Neutrophil (primary cell): ENCODE results near the gene RAP1GAP2.

Experiments
- H3K27ac ChIP-seq: fragments of 200-600 bp; sonication (generic); 2 replicates; pipeline ENCODE4 v1.5.1; 2016; ENCODE audit warnings: mild to moderate bottlenecking, moderate library complexity
- H3K27me3 ChIP-seq: fragments of 200-600 bp; sonication (generic); 2 replicates; pipeline ENCODE4 v1.6.0; 2016; ENCODE audit warnings: mild to moderate bottlenecking
- H3K36me3 ChIP-seq: fragments of 200-600 bp; sonication (generic); 2 replicates; pipeline ENCODE4 v1.5.1; 2017
- H3K4me1 ChIP-seq, 2 experiments: fragments of 200-600 bp in 1 of 2; sonication (generic) in 1 of 2; 1 replicate in 1 of 2; 2 replicates in 1 of 2; pipeline versions ENCODE4 v1.5.1 to v1.6.1; 2013 to 2016; ENCODE audit warnings: low read depth in 1 of 2, low read length in 1 of 2, mild to moderate bottlenecking in 1 of 2, moderate library complexity in 1 of 2; ENCODE audit not compliant: control insufficient read depth in 1 of 2, insufficient read depth in 1 of 2
- H3K4me3 ChIP-seq, 2 experiments: fragments of 200-600 bp in 1 of 2; sonication (generic) in 1 of 2; 1 replicate in 1 of 2; 2 replicates in 1 of 2; pipeline ENCODE4 v1.5.1; 2013 to 2016; ENCODE audit warnings: low read depth in 1 of 2, low read length in 1 of 2, mild to moderate bottlenecking in 1 of 2, moderate library complexity in 1 of 2
- H3K9me3 ChIP-seq: fragments of 200-600 bp; sonication (generic); 2 replicates; pipeline ENCODE4 v1.5.1; 2016
- CTCF ChIP-seq: fragments of 200-600 bp; sonication (generic); IDR thresholded peaks from 2 replicates; pipeline ENCODE4 v1.5.1; 2016; ENCODE audit warnings: antibody characterized with exemption

RAP1GAP2 gene

GRCh38 chr17:2874189-2874686 lies 78.0 kb downstream of the RAP1GAP2 start:
- H3K27me3 ChIP-seq, result no peaks in the 10 kb centered on the region
- peaks cover 9% of the 10 kb centered on the region for H3K36me3 ChIP-seq
- no peak overlapping the region for H3K27ac ChIP-seq
- H3K4me1 ChIP-seq, result no peaks in the 10 kb centered on the region
- H3K9me3 ChIP-seq, result no peaks in the 10 kb centered on the region
- no peak for TF ChIP-seq CTCF
- no peak overlapping the region for H3K4me3 ChIP-seq

- Histone ChIP-seq H3K9me3 (no peaks in the 10 kb centered on the region), H3K4me3 (no peak overlapping the region), H3K4me1 (no peaks in the 10 kb centered on the region), H3K27ac (no peak overlapping the region), H3K36me3 (peaks cover 9% of the 10 kb centered on the region), H3K27me3 (no peaks in the 10 kb centered on the region)
- no peak for TF ChIP-seq CTCF
Observed at GRCh38 chr17:2875608-2876007, 79.4 kb downstream of the RAP1GAP2 start.

GRCh38 chr17:2876467-2876866 lies 80.2 kb downstream of the RAP1GAP2 start:
- TF ChIP-seq CTCF, result no peak
- Histone ChIP-seq H3K27me3 (no peaks in the 10 kb centered on the region), H3K4me3 (no peak overlapping the region), H3K9me3 (no peaks in the 10 kb centered on the region), H3K27ac (no peak overlapping the region), H3K36me3 (peaks cover 9% of the 10 kb centered on the region), H3K4me1 (no peaks in the 10 kb centered on the region)

- Histone ChIP-seq H3K27ac (no peak overlapping the region), H3K4me1 (no peaks in the 10 kb centered on the region), H3K4me3 (no peak overlapping the region), H3K36me3 (peaks cover 9% of the 10 kb centered on the region), H3K9me3 (no peaks in the 10 kb centered on the region), H3K27me3 (no peaks in the 10 kb centered on the region)
- TF ChIP-seq CTCF, result no peak
Observed at GRCh38 chr17:2878751-2879254, 82.6 kb downstream of the RAP1GAP2 start.

GRCh38 chr17:2880050-2880449 lies 83.8 kb downstream of the RAP1GAP2 start:
- H3K27ac ChIP-seq, result no peak overlapping the region
- H3K9me3 ChIP-seq, result no peaks in the 10 kb centered on the region
- no peak for TF ChIP-seq CTCF
- H3K27me3 ChIP-seq, result no peaks in the 10 kb centered on the region
- H3K4me3 ChIP-seq, result no peak overlapping the region
- no peaks in the 10 kb centered on the region for H3K4me1 ChIP-seq
- H3K36me3 ChIP-seq, result peaks cover 9% of the 10 kb centered on the region

- Histone ChIP-seq H3K36me3 (peaks cover 17% of the 10 kb centered on the region), H3K4me1 (no peaks in the 10 kb centered on the region), H3K27ac (no peak overlapping the region), H3K9me3 (no peaks in the 10 kb centered on the region), H3K4me3 (no peak overlapping the region), H3K27me3 (no peaks in the 10 kb centered on the region)
- no peak for TF ChIP-seq CTCF
Observed at GRCh38 chr17:2881295-2881694, 85.1 kb downstream of the RAP1GAP2 start.
